NCI-H1694 (cell line): ENCODE data around the gene LRGUK.

Experiments used
- DNase-seq: peaks from one replicate; lab custom pipeline; 2025; lab: John Stamatoyannopoulos, UW

Gene LRGUK

DNA sequence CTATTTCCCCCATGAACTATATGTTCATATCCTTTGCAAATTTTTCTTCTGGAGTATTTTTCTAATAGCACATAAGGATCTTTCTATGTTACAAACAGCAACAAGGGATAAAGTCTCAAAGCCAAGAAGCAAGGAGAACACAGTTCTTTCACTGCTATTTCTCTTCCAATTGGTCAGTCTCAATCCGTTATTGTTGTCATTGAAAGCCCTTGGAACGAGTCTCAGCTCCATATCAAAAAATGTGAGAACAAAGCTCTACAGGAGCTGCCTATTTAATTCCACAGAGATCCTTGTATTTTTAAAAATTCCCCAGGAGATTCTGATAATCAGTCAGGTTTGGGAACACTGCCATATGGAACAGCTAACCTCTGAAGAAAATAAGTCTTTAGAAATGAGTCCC lies 173.8 kb downstream of the LRGUK start:
- no peak for DNase-seq

DNA sequence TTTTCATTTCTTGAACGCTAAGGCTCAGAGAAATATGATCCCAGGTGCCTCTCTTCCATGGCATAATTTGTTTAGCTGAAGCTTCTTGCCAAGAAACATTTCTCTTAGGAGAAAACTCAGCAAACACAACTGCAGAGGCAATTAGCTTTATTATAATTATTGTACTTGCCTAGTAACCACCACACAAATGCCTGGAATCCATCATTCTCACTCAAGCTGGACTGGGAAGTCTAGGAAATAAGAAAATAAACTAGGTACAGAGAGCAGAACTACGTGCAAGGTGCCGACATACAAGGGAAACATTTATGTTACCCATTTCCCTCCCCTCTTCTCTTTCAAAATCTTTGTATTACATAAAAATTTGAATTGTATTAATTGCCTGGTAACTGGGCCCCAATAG lies 174.5 kb downstream of the LRGUK start:
- no peak for DNase-seq

DNA sequence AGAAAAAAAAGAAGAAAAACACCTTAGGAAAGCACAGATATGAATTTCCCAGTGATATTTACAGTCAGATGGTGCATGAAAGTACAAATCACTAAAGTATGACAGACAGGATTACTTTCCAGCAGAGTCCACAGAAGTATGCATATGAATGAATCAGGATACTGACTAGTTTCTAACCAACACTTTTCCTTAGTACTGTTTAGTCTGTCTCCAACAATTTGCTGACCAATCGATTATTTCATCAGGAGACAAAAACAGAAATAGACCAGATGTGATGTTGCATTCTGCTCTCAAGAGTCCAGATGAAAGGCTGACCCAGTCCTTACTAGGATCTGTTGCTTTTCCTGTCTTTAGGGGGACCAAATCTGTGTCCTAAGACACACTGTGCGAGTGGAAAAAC lies 175.0 kb downstream of the LRGUK start:
- no peak for DNase-seq

DNA sequence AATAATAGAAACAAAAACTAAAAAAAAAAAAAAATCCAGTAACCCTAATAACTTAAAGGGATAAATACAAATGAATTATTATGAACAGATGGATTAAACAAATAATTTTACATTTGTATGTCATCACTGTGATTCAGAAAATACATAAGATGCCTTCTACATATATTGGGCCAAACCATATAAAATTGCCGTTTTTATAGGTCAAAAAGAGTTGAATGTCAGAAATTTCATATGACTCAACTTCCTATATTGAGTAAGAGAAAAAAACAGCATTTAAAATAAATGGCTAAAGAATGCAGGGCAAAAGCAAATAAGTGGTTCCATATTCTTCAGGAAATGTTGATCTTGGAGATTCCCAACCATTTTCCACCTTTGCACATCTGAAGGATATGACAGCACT lies 180.2 kb downstream of the LRGUK start:
- DNase-seq, result no peak

DNA sequence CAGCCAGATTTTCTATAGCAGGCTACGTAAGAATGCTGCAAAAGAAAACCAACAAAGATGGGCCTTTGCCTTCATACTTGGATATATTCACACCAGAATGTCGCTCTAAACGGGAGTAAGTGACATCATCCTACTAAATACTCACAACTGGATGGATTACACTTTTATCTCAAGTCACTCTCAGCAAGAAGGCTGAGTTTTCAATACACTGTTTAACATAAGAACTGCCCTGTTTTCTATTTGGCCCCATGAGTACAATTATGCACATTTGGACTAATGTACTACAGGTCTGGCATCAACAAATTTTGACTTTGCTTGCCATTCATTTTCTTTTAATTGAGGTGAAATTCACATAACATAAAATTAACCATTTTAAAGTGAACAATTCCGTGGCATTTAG lies 181.4 kb downstream of the LRGUK start:
- DNase-seq, result no peak

DNA sequence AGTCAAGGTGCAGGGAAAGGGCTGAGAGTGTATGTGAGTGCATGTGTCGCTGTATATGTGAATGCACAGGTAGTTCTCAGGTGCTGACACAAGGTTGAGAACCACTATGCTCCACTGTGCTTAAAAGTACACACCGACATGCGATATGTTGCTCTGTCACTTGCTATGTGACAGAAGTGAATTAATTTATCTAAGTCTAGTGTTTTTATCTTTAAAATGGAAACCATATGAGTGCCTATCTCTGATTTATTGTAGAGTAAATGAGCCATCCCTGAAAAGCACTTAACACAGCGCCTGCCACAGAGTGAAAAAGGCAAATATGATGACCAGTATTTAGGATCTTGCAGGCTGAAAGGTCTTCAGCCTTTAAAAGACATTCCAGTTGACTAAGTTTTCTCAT lies 184.7 kb downstream of the LRGUK start:
- no peak for DNase-seq

DNA sequence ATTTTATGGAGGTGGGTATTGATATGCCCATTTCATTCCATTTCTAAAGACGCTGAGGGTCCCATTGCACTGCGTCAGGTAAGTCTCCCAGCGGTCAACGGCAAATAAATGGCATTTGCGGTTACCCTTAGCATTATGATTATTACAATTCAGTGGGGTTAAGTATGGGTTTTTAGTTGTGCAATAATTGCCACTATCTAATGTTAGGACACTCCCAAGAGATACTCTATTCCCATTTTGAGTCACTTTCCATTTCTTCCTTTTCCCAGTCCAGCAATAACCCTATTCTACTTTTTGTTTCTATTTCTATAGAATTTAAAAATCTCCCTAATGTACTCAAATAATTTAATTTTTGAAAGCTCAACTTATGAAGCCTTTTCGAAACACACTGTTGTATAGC lies 185.6 kb downstream of the LRGUK start:
- no peak for DNase-seq

DNA sequence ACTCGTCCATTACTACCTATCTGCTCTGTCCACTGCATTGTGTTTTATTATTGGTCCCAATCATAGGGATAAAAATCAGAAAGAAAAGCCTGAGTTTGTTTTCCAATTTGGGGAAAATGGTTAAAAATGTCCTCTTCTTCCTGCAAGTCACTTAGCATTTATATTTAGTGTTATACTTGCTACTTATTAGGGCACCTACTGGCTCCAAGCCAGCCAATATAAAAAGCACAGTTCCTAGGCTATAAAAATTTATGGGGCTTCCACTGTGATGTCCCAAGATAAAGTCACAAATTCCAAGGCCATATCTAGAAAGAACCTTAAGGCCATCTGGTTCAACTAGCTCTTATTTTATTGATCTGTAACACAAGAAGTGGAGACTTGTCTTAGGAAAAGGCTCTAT lies 186.4 kb downstream of the LRGUK start:
- DNase-seq, result no peak
